IMR-90 (cell line): ENCODE data around the gene SLC6A15.

Experiments used
- CEBPB ChIP-seq: IDR thresholded peaks from 2 replicates; pipeline ENCODE4 v1.6.1; 2012; ENCODE audit warnings: low read depth, low read length, improper control_type of control experiment
- CHD1 ChIP-seq: IDR thresholded peaks from 2 replicates; pipeline ENCODE4 v1.6.1; 2012; ENCODE audit warnings: low read depth, low read length, improper control_type of control experiment
- CTCF ChIP-seq: conservative IDR thresholded peaks from 2 replicates; pipeline ENCODE4 v1.5.1; 2012; ENCODE audit warnings: mild to moderate bottlenecking, low read depth, low read length, improper control_type of control experiment
- MAZ ChIP-seq: IDR thresholded peaks from 2 replicates; pipeline ENCODE4 v1.6.1; 2012; ENCODE audit warnings: low read depth, mild to moderate bottlenecking, low read length, improper control_type of control experiment, moderate library complexity, borderline replicate concordance
- POLR2A ChIP-seq: IDR thresholded peaks from 2 replicates; pipeline ENCODE4 v1.6.1; 2012; ENCODE audit warnings: mild to moderate bottlenecking, low read depth, low read length
- RFX5 ChIP-seq: IDR thresholded peaks from 2 replicates; pipeline ENCODE4 v1.8.0; 2012; ENCODE audit warnings: low read depth, mild to moderate bottlenecking, low read length, moderate library complexity

GRCh38 chr12:84857525-84858208 is 54.9 kb downstream of the SLC6A15 start:
- no peak for TF ChIP-seq CTCF
- TF ChIP-seq CEBPB = no peak
- TF ChIP-seq RFX5 = no peak
- no peak for TF ChIP-seq POLR2A
- TF ChIP-seq CHD1 = no peak
- no peak for TF ChIP-seq MAZ
